PC-9 (cell line): Measurements from ENCODE around the gene WAPL.

Experiments used
- EZH2 ChIP-seq: fragments of 200-600 bp; sonication (generic); IDR thresholded peaks from 2 replicates; pipeline ENCODE4 v1.8.0; 2017; ENCODE audit warnings: antibody characterized with exemption, low read depth
- TF ChIP-seq, protein P1 (sequence below): fragments of 200-600 bp; sonication (generic); conservative IDR thresholded peaks from 2 replicates; pipeline ENCODE4 v1.6.1; 2017; ENCODE audit warnings: mixed run types, antibody characterized with exemption, mild to moderate bottlenecking, moderate library complexity

DNA sequence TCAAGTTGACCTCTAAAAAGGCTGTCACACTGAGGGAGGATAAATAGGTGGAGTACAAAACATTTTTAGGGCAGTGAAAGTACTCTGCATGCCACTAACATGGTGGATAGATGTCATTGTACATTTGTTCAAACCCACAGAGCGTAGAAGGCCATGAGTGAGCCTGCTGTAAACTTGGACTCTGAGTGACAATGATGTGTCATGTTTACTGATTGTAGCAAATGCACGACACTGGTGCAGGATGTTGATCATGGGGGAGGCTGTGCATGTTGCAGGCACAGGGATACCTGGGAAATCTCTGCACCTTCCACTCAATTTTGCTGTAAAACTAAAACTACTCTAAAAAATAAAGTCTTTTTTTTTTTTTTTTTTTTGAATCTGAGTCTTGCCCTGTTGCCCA is 102.5 kb downstream of the WAPL start:
- no peak for TF ChIP-seq EZH2
- TF ChIP-seq, protein P1, sequence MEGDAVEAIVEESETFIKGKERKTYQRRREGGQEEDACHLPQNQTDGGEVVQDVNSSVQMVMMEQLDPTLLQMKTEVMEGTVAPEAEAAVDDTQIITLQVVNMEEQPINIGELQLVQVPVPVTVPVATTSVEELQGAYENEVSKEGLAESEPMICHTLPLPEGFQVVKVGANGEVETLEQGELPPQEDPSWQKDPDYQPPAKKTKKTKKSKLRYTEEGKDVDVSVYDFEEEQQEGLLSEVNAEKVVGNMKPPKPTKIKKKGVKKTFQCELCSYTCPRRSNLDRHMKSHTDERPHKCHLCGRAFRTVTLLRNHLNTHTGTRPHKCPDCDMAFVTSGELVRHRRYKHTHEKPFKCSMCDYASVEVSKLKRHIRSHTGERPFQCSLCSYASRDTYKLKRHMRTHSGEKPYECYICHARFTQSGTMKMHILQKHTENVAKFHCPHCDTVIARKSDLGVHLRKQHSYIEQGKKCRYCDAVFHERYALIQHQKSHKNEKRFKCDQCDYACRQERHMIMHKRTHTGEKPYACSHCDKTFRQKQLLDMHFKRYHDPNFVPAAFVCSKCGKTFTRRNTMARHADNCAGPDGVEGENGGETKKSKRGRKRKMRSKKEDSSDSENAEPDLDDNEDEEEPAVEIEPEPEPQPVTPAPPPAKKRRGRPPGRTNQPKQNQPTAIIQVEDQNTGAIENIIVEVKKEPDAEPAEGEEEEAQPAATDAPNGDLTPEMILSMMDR: no peak
